ENCODE data around the gene HDAC9. TPM values are rescaled to one million over a fixed set of nuclear protein-coding genes. Genes with fewer than 3 reads are reported as not detected.

Gene HDAC9
- polyA plus RNA-seq, 3 donors, result 41.7 to 51.2 (median 44.2) TPM

DNA sequence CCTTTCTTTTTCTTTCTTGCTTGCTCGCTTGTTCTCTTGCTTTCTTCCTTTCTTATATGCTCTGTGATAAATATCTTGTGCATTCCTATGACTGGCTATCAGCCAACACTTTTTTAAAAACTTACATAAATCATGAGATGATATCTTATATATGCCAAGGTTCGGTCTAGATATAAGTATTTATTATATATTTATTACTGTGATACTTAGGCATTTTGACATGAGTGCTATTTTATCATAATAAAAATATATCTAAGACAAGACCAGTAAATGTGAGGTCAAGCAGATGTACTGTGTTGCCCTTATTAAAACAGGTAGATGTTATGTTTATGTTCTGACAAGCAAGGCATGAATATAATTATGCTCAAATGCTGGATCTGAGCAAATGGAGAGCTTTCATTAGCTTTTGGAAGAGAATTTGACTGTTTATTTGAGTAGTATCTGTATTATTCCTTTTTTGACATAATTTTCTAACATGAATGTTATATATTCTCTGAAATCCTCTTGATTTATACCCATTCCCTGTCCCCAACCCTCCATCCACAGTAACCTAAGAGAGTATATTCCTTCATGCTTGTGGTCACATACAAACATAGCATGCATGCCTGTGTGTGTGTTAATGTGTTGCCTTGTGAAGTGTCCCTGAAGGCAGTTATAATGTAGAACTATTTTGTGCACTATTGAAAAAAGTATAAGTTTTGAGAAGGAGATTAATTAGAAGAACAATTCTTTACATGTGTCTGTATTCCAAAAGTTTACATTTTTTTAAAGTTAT is 158.0 kb downstream of the HDAC9 start:
- H3K36me3 ChIP-seq (replicated peaks in 1 of 2; ENCODE audit: control insufficient read depth in 1 of 2, insufficient read depth in 2 of 2, low read length in 2 of 2), result peaks cover 32 to 37% of the 10 kb centered on the region in 2 donors
- no peak overlapping the region for H3K4me2 ChIP-seq (replicated peaks; ENCODE audit: extremely low read depth, low read length, poor library complexity, severe bottlenecking)
- WGBS (ENCODE audit: insufficient coverage), result no CpG with 5 or more reads among the region's 2 CpGs
- H2AFZ ChIP-seq (ENCODE audit: insufficient read depth, low read depth, low read length, poor library complexity, severe bottlenecking), result no peak overlapping the region
- intact Hi-C loops (cut with micrococcal nuclease), result no loop called here
- Mint-ChIP-seq H3K4me3 (no peak overlapping the region), H3K27me3 (ENCODE audit: low read depth in 3 of 3) (peaks cover 0 to 5% (median 0%) of the 10 kb centered on the region in 3 donors), H3K27ac (peak overlapping the region in 2 of 7 donors; percentile 52 to 70), H3K9me3 (peaks cover 0 to 3% (median 0%) of the 10 kb centered on the region in 7 donors), H3K4me1 (peaks cover 35% of the 10 kb centered on the region), H3K36me3 (peaks cover 35 to 46% of the 10 kb centered on the region in 2 donors)
- no peak for DNase-seq
- H3K9ac ChIP-seq (ENCODE audit: insufficient read depth, low read length, poor library complexity, severe bottlenecking), result no peak overlapping the region
- peaks cover 26 to 32% of the 10 kb centered on the region in 2 donors for H3K4me1 ChIP-seq (ENCODE audit: control insufficient read depth in 1 of 2, insufficient read depth in 2 of 2, low read length in 2 of 2)
- no peaks in the 10 kb centered on the region for H3K79me2 ChIP-seq (ENCODE audit: insufficient read depth, low read length)
- TF ChIP-seq, protein P1, sequence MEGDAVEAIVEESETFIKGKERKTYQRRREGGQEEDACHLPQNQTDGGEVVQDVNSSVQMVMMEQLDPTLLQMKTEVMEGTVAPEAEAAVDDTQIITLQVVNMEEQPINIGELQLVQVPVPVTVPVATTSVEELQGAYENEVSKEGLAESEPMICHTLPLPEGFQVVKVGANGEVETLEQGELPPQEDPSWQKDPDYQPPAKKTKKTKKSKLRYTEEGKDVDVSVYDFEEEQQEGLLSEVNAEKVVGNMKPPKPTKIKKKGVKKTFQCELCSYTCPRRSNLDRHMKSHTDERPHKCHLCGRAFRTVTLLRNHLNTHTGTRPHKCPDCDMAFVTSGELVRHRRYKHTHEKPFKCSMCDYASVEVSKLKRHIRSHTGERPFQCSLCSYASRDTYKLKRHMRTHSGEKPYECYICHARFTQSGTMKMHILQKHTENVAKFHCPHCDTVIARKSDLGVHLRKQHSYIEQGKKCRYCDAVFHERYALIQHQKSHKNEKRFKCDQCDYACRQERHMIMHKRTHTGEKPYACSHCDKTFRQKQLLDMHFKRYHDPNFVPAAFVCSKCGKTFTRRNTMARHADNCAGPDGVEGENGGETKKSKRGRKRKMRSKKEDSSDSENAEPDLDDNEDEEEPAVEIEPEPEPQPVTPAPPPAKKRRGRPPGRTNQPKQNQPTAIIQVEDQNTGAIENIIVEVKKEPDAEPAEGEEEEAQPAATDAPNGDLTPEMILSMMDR (IDR thresholded peaks at IDR 0.05), result no peak
- H3K27me3 ChIP-seq (ENCODE audit: control insufficient read depth in 2 of 2, insufficient read depth in 2 of 2, low read length in 2 of 2), result no peaks in the 10 kb centered on the region
- no peaks in the 10 kb centered on the region for H4K20me1 ChIP-seq (ENCODE audit: insufficient read depth, low read length)
- no peak overlapping the region for H3K4me3 ChIP-seq (replicated peaks in 1 of 3; ENCODE audit: low read depth in 2 of 3, low read length in 3 of 3)
- no peaks in the 10 kb centered on the region for H3K9me3 ChIP-seq (replicated peaks in 1 of 2; ENCODE audit: control insufficient read depth in 1 of 2, insufficient read depth in 1 of 2, low read length in 2 of 2)
- H3K27ac ChIP-seq (ENCODE audit: low read depth in 1 of 2, low read length in 2 of 2), result no peak overlapping the region

DNA sequence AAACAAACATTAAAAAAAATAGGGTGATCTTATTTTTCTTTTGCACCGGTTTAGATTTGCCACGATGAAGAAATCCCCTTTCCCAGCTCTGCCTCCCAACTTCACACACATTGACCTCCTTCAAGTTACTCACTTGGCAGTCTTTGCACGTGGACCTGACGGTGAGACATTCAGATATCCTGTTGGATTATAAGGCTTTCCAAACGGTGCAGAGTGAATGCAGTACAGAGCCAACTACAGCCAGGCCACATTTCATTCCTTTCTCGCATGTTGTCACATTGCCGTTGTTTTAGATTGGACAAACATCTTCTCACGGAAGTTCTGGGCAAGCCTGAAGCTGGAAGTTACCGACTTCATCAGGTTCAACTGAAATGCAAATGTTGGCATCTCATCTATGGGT is 159.2 kb downstream of the HDAC9 start:
- Mint-ChIP-seq H3K27ac (peak overlapping the region in 2 of 7 donors; percentile 65 to 86), H3K4me1 (peaks cover 35% of the 10 kb centered on the region)

More for the DNA sequence above, 159.2 kb downstream of the HDAC9 start:
- intact Hi-C loops (cut with micrococcal nuclease), result no loop called here
- H3K27me3 ChIP-seq (ENCODE audit: control insufficient read depth in 2 of 2, insufficient read depth in 2 of 2, low read length in 2 of 2), result no peaks in the 10 kb centered on the region
- H4K20me1 ChIP-seq (ENCODE audit: insufficient read depth, low read length), result no peaks in the 10 kb centered on the region
- H3K27ac ChIP-seq (ENCODE audit: low read depth in 1 of 2, low read length in 2 of 2), result peak overlapping the region in 1 of 2 donors; percentile 1
- H3K9me3 ChIP-seq (replicated peaks in 1 of 2; ENCODE audit: control insufficient read depth in 1 of 2, insufficient read depth in 1 of 2, low read length in 2 of 2), result no peaks in the 10 kb centered on the region
- H3K79me2 ChIP-seq (ENCODE audit: insufficient read depth, low read length), result no peaks in the 10 kb centered on the region
- Mint-ChIP-seq H3K4me3 (no peak overlapping the region), H3K36me3 (peaks cover 30 to 40% of the 10 kb centered on the region in 2 donors), H3K27me3 (ENCODE audit: low read depth in 3 of 3) (peaks cover 0 to 5% (median 0%) of the 10 kb centered on the region in 3 donors), H3K9me3 (peaks cover 0 to 3% (median 0%) of the 10 kb centered on the region in 7 donors)
- H3K9ac ChIP-seq (ENCODE audit: insufficient read depth, low read length, poor library complexity, severe bottlenecking), result no peak overlapping the region
- 100% methylated on average over 9 of the region's 9 CpGs for WGBS (ENCODE audit: insufficient coverage)
- TF ChIP-seq, protein P1 (IDR thresholded peaks at IDR 0.05), result no peak
- H2AFZ ChIP-seq (ENCODE audit: insufficient read depth, low read depth, low read length, poor library complexity, severe bottlenecking), result no peak overlapping the region
- no peak for DNase-seq
- H3K36me3 ChIP-seq (replicated peaks in 1 of 2; ENCODE audit: control insufficient read depth in 1 of 2, insufficient read depth in 2 of 2, low read length in 2 of 2), result peaks cover 23 to 32% of the 10 kb centered on the region in 2 donors
- no peak overlapping the region for H3K4me2 ChIP-seq (replicated peaks; ENCODE audit: extremely low read depth, low read length, poor library complexity, severe bottlenecking)
- H3K4me3 ChIP-seq (replicated peaks in 1 of 3; ENCODE audit: low read depth in 2 of 3, low read length in 3 of 3), result no peak overlapping the region
- peaks cover 26 to 32% of the 10 kb centered on the region in 2 donors for H3K4me1 ChIP-seq (ENCODE audit: control insufficient read depth in 1 of 2, insufficient read depth in 2 of 2, low read length in 2 of 2)
